GM23338 (cell line): ENCODE data around the gene GLI3.

ENCODE experiments used
- CREB1 ChIP-seq: fragments of 250-450 bp; sonication (Bioruptor Pico); IDR thresholded peaks from 2 replicates; pipeline ENCODE4 v1.5.0; 2020; ENCODE audit warnings: low read depth, mild to moderate bottlenecking, moderate library complexity
- ETS1 ChIP-seq: IDR thresholded peaks from 2 replicates; pipeline ENCODE4 v1.6.1; 2016; ENCODE audit warnings: antibody characterized with exemption
- EZH2 ChIP-seq: fragments of 200-600 bp; sonication (generic); IDR thresholded peaks from one replicate; pipeline ENCODE4 v1.8.0; 2017; ENCODE audit warnings: antibody characterized with exemption, mild to moderate bottlenecking, low read depth; ENCODE audit not compliant: unreplicated experiment
- EZH2phosphoT487 ChIP-seq: fragments of 200-600 bp; sonication (generic); IDR thresholded peaks from one replicate; pipeline ENCODE4 v1.8.1; 2018; ENCODE audit warnings: antibody characterized with exemption; ENCODE audit not compliant: unreplicated experiment
- JUNB ChIP-seq: IDR thresholded peaks from one replicate; pipeline ENCODE4 v1.6.1; 2016; ENCODE audit warnings: antibody characterized with exemption; ENCODE audit not compliant: unreplicated experiment
- REST ChIP-seq: IDR thresholded peaks from one replicate; pipeline ENCODE4 v1.6.1; 2018; ENCODE audit warnings: antibody characterized with exemption; ENCODE audit not compliant: unreplicated experiment
- ZNF114 ChIP-seq: fragments of 250-450 bp; sonication (Bioruptor Pico); IDR thresholded peaks from 2 replicates; pipeline ENCODE4 v1.5.0; 2020; ENCODE audit warnings: mild to moderate bottlenecking, moderate library complexity
- TF ChIP-seq, protein P1 (sequence below), 2 experiments: fragments of 200-600 bp in 1 of 2; sonication (generic) in 1 of 2; conservative IDR thresholded peaks; 2 replicates each; pipeline versions ENCODE4 v1.5.1 to v1.6.1; 2016 to 2017; ENCODE audit warnings: antibody characterized with exemption in 2 of 2, low read depth in 2 of 2, mild to moderate bottlenecking in 2 of 2, moderate library complexity in 1 of 2

GRCh38 chr7:42081671-42082070 lies 155.3 kb downstream of the GLI3 start:
- TF ChIP-seq, protein P1, sequence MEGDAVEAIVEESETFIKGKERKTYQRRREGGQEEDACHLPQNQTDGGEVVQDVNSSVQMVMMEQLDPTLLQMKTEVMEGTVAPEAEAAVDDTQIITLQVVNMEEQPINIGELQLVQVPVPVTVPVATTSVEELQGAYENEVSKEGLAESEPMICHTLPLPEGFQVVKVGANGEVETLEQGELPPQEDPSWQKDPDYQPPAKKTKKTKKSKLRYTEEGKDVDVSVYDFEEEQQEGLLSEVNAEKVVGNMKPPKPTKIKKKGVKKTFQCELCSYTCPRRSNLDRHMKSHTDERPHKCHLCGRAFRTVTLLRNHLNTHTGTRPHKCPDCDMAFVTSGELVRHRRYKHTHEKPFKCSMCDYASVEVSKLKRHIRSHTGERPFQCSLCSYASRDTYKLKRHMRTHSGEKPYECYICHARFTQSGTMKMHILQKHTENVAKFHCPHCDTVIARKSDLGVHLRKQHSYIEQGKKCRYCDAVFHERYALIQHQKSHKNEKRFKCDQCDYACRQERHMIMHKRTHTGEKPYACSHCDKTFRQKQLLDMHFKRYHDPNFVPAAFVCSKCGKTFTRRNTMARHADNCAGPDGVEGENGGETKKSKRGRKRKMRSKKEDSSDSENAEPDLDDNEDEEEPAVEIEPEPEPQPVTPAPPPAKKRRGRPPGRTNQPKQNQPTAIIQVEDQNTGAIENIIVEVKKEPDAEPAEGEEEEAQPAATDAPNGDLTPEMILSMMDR (conservative IDR thresholded peaks at IDR 0.05; ENCODE audit: low read depth in 2 of 2): no peak
- no peak for TF ChIP-seq ZNF114
- TF ChIP-seq CREB1 (CRISPR knock-in tag): no peak
- no peak for TF ChIP-seq EZH2
- no peak for TF ChIP-seq JUNB
- no peak for TF ChIP-seq REST
- TF ChIP-seq EZH2phosphoT487: no peak
- TF ChIP-seq ETS1: no peak
